Immature natural killer cell (primary cell): ENCODE results near the gene S100G. TPM values are rescaled to one million over a fixed set of nuclear protein-coding genes. Genes with fewer than 3 reads are reported as not detected.

Source experiments
- DNase-seq, 3 donors: peaks; one replicate each; pipeline ENCODE4 v3.0.0; 2022; ENCODE audit warnings: mixed read lengths in 1 of 3
- H3K27ac Mint-ChIP-seq, 6 donors: one replicate each; pipeline ENCODE4 v1.8.0; 2020; ENCODE audit warnings: mixed read lengths in 6 of 6, mild to moderate bottlenecking in 5 of 6, inconsistent platforms in 4 of 6, moderate library complexity in 3 of 6
- H3K27me3 Mint-ChIP-seq, 3 donors: one replicate each; pipeline ENCODE4 v1.8.0; 2020 to 2021; ENCODE audit warnings: low read depth in 3 of 3, mild to moderate bottlenecking in 3 of 3, mixed read lengths in 3 of 3, moderate library complexity in 3 of 3, inconsistent platforms in 1 of 3
- H3K36me3 Mint-ChIP-seq, 3 donors: one replicate each; pipeline ENCODE4 v1.8.0; 2020; ENCODE audit warnings: mixed read lengths in 3 of 3, inconsistent platforms in 2 of 3, mild to moderate bottlenecking in 2 of 3
- H3K4me1 Mint-ChIP-seq, 2 donors: one replicate each; pipeline ENCODE4 v1.8.0; 2020; ENCODE audit warnings: inconsistent platforms in 2 of 2, mild to moderate bottlenecking in 2 of 2, mixed read lengths in 2 of 2, moderate library complexity in 1 of 2
- H3K4me3 Mint-ChIP-seq, 5 donors: one replicate each; pipeline ENCODE4 v1.8.0; 2020; ENCODE audit warnings: mild to moderate bottlenecking in 5 of 5, mixed read lengths in 5 of 5, inconsistent platforms in 3 of 5, moderate library complexity in 3 of 5
- H3K9me3 Mint-ChIP-seq, 6 donors: one replicate each; pipeline ENCODE4 v1.8.0; 2020; ENCODE audit warnings: mild to moderate bottlenecking in 6 of 6, mixed read lengths in 6 of 6, inconsistent platforms in 4 of 6, moderate library complexity in 3 of 6
- polyA plus RNA-seq, 3 donors: library from polyadenylated mRNA; unstranded; fragments of 300-500 nt; fragmentation: Illumina TruSeq; gene quantifications; one replicate each; pipeline ENCODE4 v1.2.3, GENCODE V29; 2021

Gene S100G
- polyA plus RNA-seq, 3 donors from 2014 or later = not detected

GRCh38 chrX:16629909-16630308 is 20.0 kb upstream of the S100G start:
- no peak for DNase-seq
- H3K27me3 Mint-ChIP-seq = peaks cover 0 to 7% (median 7%) of the 10 kb centered on the region in 3 donors
- H3K4me1 Mint-ChIP-seq = no peaks in the 10 kb centered on the region
- H3K4me3 Mint-ChIP-seq = no peak overlapping the region
- peaks cover 3 to 4% (median 4%) of the 10 kb centered on the region in 3 donors for H3K36me3 Mint-ChIP-seq
- H3K9me3 Mint-ChIP-seq = no peaks in the 10 kb centered on the region
- H3K27ac Mint-ChIP-seq = no peak overlapping the region

GRCh38 chrX:16633754-16634153 is 16.2 kb upstream of the S100G start:
- no peak overlapping the region for H3K4me3 Mint-ChIP-seq
- no peak for DNase-seq
- H3K27ac Mint-ChIP-seq = no peak overlapping the region
- no peaks in the 10 kb centered on the region for H3K9me3 Mint-ChIP-seq
- no peaks in the 10 kb centered on the region for H3K4me1 Mint-ChIP-seq
- H3K36me3 Mint-ChIP-seq = peaks cover 3 to 4% (median 4%) of the 10 kb centered on the region in 3 donors
- H3K27me3 Mint-ChIP-seq = peaks cover 0 to 5% (median 5%) of the 10 kb centered on the region in 3 donors

- Mint-ChIP-seq H3K36me3 (peaks cover 3 to 4% (median 4%) of the 10 kb centered on the region in 3 donors), H3K27ac (no peak overlapping the region), H3K4me3 (no peak overlapping the region), H3K4me1 (no peaks in the 10 kb centered on the region), H3K27me3 (peaks cover 0 to 11% (median 0%) of the 10 kb centered on the region in 3 donors), H3K9me3 (no peaks in the 10 kb centered on the region)
- no peak for DNase-seq
Measured at GRCh38 chrX:16635040-16635439, 14.9 kb upstream of the S100G start.

- Mint-ChIP-seq H3K27me3 (peaks cover 0 to 11% (median 0%) of the 10 kb centered on the region in 3 donors), H3K4me3 (no peak overlapping the region)
Measured at GRCh38 chrX:16635596-16635995, 14.4 kb upstream of the S100G start.

GRCh38 chrX:16638533-16638932 is 11.4 kb upstream of the S100G start:
- H3K27ac Mint-ChIP-seq = no peak overlapping the region
- H3K9me3 Mint-ChIP-seq = no peaks in the 10 kb centered on the region
- H3K36me3 Mint-ChIP-seq = no peaks in the 10 kb centered on the region
- peaks cover 0 to 7% (median 0%) of the 10 kb centered on the region in 3 donors for H3K27me3 Mint-ChIP-seq
- H3K4me1 Mint-ChIP-seq = no peaks in the 10 kb centered on the region
- DNase-seq = no peak
- H3K4me3 Mint-ChIP-seq = no peak overlapping the region

More at GRCh38 chrX:16635596-16635995, 14.4 kb upstream of the S100G start:
- DNase-seq = no peak
- Mint-ChIP-seq H3K27ac (no peak overlapping the region), H3K36me3 (peaks cover 3 to 4% (median 4%) of the 10 kb centered on the region in 3 donors), H3K4me1 (no peaks in the 10 kb centered on the region), H3K9me3 (no peaks in the 10 kb centered on the region)

GRCh38 chrX:16639966-16640365 is 10.0 kb upstream of the S100G start:
- Mint-ChIP-seq H3K36me3 (no peaks in the 10 kb centered on the region), H3K27ac (no peak overlapping the region), H3K4me3 (no peak overlapping the region), H3K9me3 (no peaks in the 10 kb centered on the region), H3K4me1 (no peaks in the 10 kb centered on the region), H3K27me3 (peaks cover 0 to 10% (median 0%) of the 10 kb centered on the region in 3 donors)
- DNase-seq = no peak

- no peaks in the 10 kb centered on the region for H3K9me3 Mint-ChIP-seq
- H3K27ac Mint-ChIP-seq = no peak overlapping the region
- H3K36me3 Mint-ChIP-seq = no peaks in the 10 kb centered on the region
- H3K27me3 Mint-ChIP-seq = peaks cover 0 to 10% (median 0%) of the 10 kb centered on the region in 3 donors
- no peaks in the 10 kb centered on the region for H3K4me1 Mint-ChIP-seq
- H3K4me3 Mint-ChIP-seq = no peak overlapping the region
- no peak for DNase-seq
Measured at GRCh38 chrX:16640823-16641222, 9.1 kb upstream of the S100G start.

GRCh38 chrX:16643176-16643575 is 6.8 kb upstream of the S100G start:
- Mint-ChIP-seq H3K4me1 (no peaks in the 10 kb centered on the region), H3K27ac (no peak overlapping the region), H3K4me3 (no peak overlapping the region), H3K9me3 (no peaks in the 10 kb centered on the region), H3K27me3 (peaks cover 0 to 10% (median 0%) of the 10 kb centered on the region in 3 donors), H3K36me3 (peaks cover 0 to 3% (median 0%) of the 10 kb centered on the region in 3 donors)
- DNase-seq = no peak

GRCh38 chrX:16646366-16647138 is 3.4 kb upstream of the S100G start:
- no peaks in the 10 kb centered on the region for H3K4me1 Mint-ChIP-seq
- no peak overlapping the region for H3K4me3 Mint-ChIP-seq
- H3K27me3 Mint-ChIP-seq = peaks cover 0 to 6% (median 2%) of the 10 kb centered on the region in 3 donors
- no peak for DNase-seq
- H3K27ac Mint-ChIP-seq = peak overlapping the region in 1 of 6 donors; percentile 30
- peaks cover 0 to 5% (median 0%) of the 10 kb centered on the region in 3 donors for H3K36me3 Mint-ChIP-seq
- H3K9me3 Mint-ChIP-seq = no peaks in the 10 kb centered on the region

GRCh38 chrX:16651391-16652024 is 1.6 kb downstream of the S100G start:
- H3K27ac Mint-ChIP-seq = no peak overlapping the region
- no peaks in the 10 kb centered on the region for H3K4me1 Mint-ChIP-seq
- peaks cover 0 to 10% (median 2%) of the 10 kb centered on the region in 3 donors for H3K27me3 Mint-ChIP-seq
- peaks cover 0 to 5% (median 0%) of the 10 kb centered on the region in 3 donors for H3K36me3 Mint-ChIP-seq
- no peaks in the 10 kb centered on the region for H3K9me3 Mint-ChIP-seq
- H3K4me3 Mint-ChIP-seq = no peak overlapping the region
- DNase-seq = no peak

- H3K27me3 Mint-ChIP-seq = peaks cover 0 to 13% (median 3%) of the 10 kb centered on the region in 3 donors
- no peaks in the 10 kb centered on the region for H3K4me1 Mint-ChIP-seq
- no peaks in the 10 kb centered on the region for H3K9me3 Mint-ChIP-seq
- no peak overlapping the region for H3K27ac Mint-ChIP-seq
- H3K36me3 Mint-ChIP-seq = no peaks in the 10 kb centered on the region
- no peak overlapping the region for H3K4me3 Mint-ChIP-seq
- DNase-seq = no peak
Measured at GRCh38 chrX:16653424-16653823, 3.5 kb downstream of the S100G start.

GRCh38 chrX:16654093-16654492 is 4.1 kb downstream of the S100G start:
- Mint-ChIP-seq H3K4me1 (no peaks in the 10 kb centered on the region), H3K4me3 (no peak overlapping the region), H3K36me3 (peaks cover 0 to under 1% (median 0%) of the 10 kb centered on the region in 3 donors), H3K27ac (no peak overlapping the region), H3K9me3 (no peaks in the 10 kb centered on the region), H3K27me3 (peaks cover 0 to 14% (median 3%) of the 10 kb centered on the region in 3 donors)
- no peak for DNase-seq

GRCh38 chrX:16658284-16658683 is 8.3 kb downstream of the S100G start:
- Mint-ChIP-seq H3K27ac (no peak overlapping the region), H3K27me3 (peaks cover 0 to 12% (median 2%) of the 10 kb centered on the region in 3 donors), H3K4me3 (no peak overlapping the region), H3K36me3 (peaks cover 0 to 4% (median 0%) of the 10 kb centered on the region in 3 donors), H3K4me1 (no peaks in the 10 kb centered on the region), H3K9me3 (no peaks in the 10 kb centered on the region)
- DNase-seq = no peak

GRCh38 chrX:16659321-16659720 is 9.4 kb downstream of the S100G start:
- no peaks in the 10 kb centered on the region for H3K9me3 Mint-ChIP-seq
- H3K36me3 Mint-ChIP-seq = peaks cover 0 to 4% (median 0%) of the 10 kb centered on the region in 3 donors
- no peaks in the 10 kb centered on the region for H3K4me1 Mint-ChIP-seq
- no peak overlapping the region for H3K27ac Mint-ChIP-seq
- no peak for DNase-seq
- no peak overlapping the region for H3K4me3 Mint-ChIP-seq
- peaks cover 0 to 9% (median 2%) of the 10 kb centered on the region in 3 donors for H3K27me3 Mint-ChIP-seq
